Loucy (cell line): Measurements from ENCODE around the gene CUEDC1.

ENCODE experiments used
- EZH2phosphoT487 ChIP-seq: fragments of 200-600 bp; IDR thresholded peaks from 2 replicates; pipeline ENCODE4 v1.6.1; 2018; ENCODE audit warnings: antibody characterized with exemption, mild to moderate bottlenecking, moderate library complexity, borderline replicate concordance
- TF ChIP-seq, protein P1 (sequence below): fragments of 200-600 bp; sonication (generic); conservative IDR thresholded peaks from 2 replicates; pipeline ENCODE4 v1.5.1; 2014; ENCODE audit warnings: mild to moderate bottlenecking, antibody characterized with exemption, low read length

- TF ChIP-seq, protein P1, sequence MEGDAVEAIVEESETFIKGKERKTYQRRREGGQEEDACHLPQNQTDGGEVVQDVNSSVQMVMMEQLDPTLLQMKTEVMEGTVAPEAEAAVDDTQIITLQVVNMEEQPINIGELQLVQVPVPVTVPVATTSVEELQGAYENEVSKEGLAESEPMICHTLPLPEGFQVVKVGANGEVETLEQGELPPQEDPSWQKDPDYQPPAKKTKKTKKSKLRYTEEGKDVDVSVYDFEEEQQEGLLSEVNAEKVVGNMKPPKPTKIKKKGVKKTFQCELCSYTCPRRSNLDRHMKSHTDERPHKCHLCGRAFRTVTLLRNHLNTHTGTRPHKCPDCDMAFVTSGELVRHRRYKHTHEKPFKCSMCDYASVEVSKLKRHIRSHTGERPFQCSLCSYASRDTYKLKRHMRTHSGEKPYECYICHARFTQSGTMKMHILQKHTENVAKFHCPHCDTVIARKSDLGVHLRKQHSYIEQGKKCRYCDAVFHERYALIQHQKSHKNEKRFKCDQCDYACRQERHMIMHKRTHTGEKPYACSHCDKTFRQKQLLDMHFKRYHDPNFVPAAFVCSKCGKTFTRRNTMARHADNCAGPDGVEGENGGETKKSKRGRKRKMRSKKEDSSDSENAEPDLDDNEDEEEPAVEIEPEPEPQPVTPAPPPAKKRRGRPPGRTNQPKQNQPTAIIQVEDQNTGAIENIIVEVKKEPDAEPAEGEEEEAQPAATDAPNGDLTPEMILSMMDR: no peak
- TF ChIP-seq EZH2phosphoT487: no peak
Observed at GRCh38 chr17:57915985-57916757, 39.0 kb downstream of the CUEDC1 start.
